Dermis microvascular lymphatic vessel endothelial cell (primary cell): ENCODE results near the gene PRDM16. TPM values are rescaled to one million over a fixed set of nuclear protein-coding genes. Genes with fewer than 3 reads are reported as not detected.
A peak's percentile ranks its signal among the peaks of the same experiment; 100 is the strongest.

Source experiments
- DNase-seq, 2 donors: peaks; one replicate each; pipeline versions ENCODE4 v3.0.0 to v3.0.0-alpha.2; 2010; ENCODE audit warnings: low read depth in 2 of 2
- total RNA-seq: library from RNA; depleted of rRNA; stranded (reverse); fragments of >200 nt; gene quantifications from 2 replicates; pipeline ENCODE4 v1.2.1, GENCODE V29; 2014

Gene PRDM16
- total RNA-seq, 1 donor from 2014 or later = not detected

DNA sequence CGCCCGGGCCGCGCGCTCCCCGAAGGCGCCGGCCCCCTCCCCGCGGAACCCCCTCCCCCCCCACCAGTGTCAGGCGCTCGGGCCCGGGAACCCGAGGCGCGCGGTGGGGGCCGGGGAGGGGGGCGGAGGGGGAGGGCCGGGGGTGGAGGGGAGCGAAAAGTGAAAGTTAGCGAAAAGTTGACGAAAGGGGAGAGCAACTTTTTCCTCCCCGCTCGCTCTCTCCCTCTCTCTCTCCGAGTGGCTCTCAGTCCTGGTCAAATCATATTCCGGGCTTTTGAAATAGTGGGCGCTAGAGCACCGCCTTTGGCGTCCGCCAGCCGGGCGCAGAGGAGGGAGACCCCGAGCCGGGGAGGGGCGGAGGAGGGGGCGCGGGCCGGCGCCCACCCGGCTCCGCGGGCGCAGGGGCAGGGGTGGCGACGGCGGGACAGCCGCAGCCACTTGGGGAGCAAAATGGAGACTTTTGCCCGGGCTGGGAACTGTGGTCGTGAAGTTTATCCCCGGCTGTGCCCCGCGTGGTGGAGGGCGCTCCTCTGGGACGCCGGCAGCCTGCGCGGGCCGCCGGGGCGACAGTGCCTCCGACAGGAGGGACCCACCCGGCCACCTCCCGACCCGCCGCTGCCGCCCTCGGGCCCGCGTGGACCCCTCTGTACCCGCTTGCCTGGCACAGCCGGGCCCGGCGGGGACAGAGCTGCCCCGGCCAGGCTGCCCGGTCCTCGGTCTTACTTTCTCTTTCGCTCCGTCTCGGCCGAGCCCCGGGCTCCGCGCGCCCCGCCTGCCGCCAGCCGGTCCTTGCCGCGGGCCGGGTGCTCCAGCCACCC, 697 bp downstream of the PRDM16 start:
- DNase-seq = peak; percentile 11 to 33

DNA sequence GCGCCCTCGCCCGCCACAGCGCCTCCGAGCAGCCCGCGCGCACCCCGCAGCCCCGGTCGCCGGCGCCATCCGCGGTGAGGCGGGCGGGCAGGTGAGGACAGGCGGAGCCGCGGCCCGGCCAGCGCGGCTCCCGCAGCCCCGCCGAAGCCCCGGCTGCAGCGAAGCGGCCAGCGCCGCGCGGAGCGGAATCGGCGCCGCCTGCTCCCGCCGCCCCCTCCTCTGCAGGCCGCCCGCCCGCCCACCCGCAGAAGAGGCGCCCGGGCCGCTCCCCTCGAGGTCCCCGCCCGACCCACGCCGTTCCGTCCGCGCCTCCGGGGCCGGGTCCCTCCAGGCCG, 1.3 kb downstream of the PRDM16 start:
- DNase-seq = no peak

GRCh38 chr1:3070644-3071564, 1.9 kb downstream of the PRDM16 start:
- DNase-seq = no peak

- no peak for DNase-seq
Observed at GRCh38 chr1:3071565-3072390, 2.8 kb downstream of the PRDM16 start.

- DNase-seq = no peak
Observed at GRCh38 chr1:3072391-3073185, 3.6 kb downstream of the PRDM16 start.

DNA sequence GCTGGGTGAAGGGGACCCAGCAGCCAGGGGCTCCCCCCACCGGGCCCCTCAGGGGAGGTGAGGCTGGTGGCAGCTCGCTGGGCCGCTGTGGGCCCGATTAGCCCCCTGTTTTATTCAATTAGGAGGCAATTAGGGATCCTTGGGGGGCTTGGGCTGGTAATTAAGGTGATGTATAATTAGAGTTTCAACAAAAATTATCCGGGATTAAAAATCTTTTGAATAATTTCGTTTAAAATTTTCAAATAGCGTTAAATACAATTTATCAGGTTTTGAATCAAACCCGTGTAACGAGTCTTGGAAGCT, 4.1 kb downstream of the PRDM16 start:
- no peak for DNase-seq

DNA sequence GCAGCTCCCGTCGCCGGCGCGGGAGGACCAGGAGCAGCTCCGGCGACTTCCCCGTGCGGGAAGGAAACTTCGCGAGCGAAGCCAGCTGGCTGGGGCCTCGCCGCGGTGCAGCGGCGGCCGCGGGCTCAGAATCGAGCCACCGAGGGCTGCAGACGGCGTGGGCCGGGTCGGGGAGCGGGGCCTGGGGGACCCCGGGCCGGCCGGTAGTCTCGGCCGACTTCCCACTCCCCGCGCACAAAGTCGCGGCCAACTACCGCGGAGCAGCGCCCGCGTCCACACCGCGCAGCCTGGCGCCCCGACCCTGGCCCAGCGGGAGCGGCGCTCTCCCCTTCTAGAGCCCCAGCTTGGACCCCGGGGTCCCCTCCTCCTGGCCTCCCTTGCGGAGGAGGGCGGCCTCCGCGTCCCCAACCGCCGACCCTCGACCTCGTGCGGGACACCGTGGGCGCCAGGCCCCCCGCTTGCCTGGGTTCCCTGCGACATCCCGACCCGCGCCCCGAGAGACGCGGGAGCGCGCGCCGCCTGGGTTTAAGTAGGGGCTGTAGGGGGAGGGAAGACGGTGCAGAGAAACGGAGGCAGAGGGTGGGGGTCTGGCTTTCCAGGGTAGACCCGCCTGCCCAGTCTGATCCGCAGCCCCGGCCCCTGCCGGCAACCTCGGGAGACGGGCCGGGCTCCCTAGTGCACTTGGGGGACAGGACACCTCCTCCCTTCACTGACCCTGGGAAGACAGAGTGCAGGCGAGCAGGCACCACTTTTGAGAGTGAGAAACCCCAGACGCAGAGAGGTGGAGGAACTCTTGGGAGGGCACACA, 4.7 kb downstream of the PRDM16 start:
- DNase-seq = no peak

DNA sequence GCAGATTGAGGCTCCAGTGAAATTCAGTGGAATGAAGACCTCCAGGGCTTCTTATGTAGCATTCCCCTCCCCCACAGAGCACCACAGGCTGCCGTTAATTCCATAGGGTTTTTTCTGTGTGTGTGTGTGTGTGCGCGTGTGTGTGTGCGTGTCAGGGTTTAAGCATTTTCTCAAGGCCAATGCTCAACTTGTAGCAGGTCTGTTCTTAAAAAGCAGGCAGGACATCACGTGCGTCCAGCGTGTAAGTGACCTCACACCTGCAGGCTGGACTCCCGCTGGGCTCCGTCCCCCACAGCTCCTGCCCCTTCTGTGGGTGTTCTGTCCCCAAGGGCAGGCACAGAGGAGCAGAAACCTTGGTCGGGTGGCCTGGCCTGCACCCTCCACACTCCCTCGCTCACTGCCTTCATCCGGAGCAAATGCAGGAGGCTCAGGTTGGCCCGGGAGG, 5.3 kb downstream of the PRDM16 start:
- no peak for DNase-seq

DNA sequence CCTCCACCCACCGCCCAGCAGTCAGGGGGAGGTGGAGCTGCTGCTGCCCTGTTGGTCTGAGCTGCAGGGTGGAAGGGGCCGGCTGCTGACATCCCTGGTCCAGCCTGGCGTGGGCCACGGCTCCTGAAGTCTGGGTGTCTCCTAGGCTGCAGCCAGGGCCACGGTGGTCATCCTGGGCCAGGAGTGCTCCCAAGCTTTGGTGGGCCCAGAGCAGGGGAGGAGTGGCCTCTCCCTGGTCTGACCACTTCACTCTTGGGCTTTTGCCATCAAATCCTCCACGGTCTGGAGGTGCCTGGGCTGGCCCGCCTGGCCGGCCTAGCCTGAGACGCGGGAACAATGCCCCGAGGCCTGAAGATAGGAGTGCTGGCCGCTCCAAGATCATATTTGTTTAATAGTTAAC, 5.8 kb downstream of the PRDM16 start:
- no peak for DNase-seq

GRCh38 chr1:3075666-3076362, 6.8 kb downstream of the PRDM16 start:
- no peak for DNase-seq

GRCh38 chr1:3076363-3076740, 7.3 kb downstream of the PRDM16 start:
- DNase-seq = no peak

GRCh38 chr1:3077081-3077480, 8.1 kb downstream of the PRDM16 start:
- DNase-seq = no peak

GRCh38 chr1:3077561-3077960, 8.6 kb downstream of the PRDM16 start:
- DNase-seq = no peak

GRCh38 chr1:3078430-3078861, 9.4 kb downstream of the PRDM16 start:
- DNase-seq = no peak

- no peak for DNase-seq
Observed at GRCh38 chr1:3078871-3079270, 9.9 kb downstream of the PRDM16 start.

DNA sequence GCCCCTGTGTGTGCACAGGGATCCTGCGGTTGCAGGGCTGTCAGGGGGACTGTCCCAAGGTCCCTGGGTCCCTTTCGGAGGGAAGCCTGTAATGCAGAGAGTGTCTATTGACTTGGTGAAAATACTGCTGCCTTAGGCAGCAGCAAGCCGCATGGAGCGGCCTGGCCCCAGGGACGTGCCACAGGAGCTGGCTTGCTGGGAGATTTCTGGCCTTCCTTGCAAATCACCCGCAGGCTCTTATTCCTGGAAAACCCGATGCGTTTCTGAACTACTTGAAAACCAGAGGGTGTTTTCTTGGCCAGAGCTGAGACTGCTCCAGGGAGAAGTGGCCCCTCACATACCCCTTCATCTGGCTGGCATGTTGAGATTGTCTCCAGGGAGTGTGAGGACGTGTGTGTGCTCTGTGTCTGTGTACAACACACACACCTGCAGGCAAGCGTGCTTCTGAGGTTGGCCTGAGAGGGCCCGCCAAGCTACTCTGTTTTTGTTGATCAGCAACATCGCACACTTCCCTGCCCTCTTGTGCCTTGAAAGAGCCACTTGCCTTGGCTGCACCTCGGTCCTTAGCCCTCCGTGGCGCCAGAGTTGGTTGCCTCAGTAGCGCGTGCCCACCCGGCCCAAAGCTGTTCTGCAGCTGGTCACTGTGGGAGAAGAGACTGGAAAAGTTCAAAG, 10.5 kb downstream of the PRDM16 start:
- no peak for DNase-seq

DNA sequence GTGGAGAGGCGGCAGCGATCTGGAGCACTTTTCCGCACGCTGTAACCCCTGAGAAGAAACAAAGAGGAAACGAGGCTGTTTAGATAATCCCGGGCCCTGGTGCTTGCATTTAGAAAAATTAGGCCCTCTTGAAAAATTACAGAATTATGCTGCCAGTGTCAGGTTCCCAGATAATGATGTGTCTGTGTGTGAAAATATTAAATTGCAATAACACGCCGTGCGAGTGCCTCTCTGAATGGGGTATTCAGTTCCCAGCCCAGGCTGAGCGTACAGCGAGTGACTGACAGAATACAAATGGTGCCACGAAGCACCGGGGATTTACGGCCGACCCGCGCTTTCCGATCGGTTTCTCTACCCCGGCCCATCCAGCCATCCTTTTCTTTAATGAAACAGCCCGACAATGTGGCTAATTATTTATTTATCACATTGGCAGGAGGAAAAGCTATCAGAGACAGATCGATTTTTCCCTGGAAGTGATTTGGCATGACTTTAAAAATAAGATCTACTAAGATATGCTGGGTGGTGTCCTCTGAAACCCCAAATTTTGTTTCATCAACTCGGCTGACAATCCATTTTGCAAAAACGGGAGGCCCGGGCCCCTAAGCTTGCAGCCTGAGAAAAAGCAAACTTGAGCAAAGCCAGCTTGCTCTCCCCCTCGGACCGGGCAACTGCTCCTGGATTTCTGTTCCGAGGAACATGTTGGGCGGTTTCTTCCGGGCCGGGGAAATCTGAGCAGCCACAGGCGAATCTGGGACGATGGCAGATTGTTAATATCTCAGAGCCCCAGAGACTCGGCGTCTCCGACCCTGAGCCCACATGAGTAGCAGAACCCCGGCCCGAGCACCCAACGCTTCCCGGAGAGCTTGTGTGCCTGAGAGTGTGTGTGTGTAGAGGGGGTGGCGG, 11.3 kb downstream of the PRDM16 start:
- no peak for DNase-seq

GRCh38 chr1:3081171-3081683, 12.2 kb downstream of the PRDM16 start:
- no peak for DNase-seq
